CD4-positive, CD25-positive, alpha-beta regulatory T cell (primary cell): ENCODE results near the gene BIRC5. TPM values are rescaled to one million over a fixed set of nuclear protein-coding genes. Genes with fewer than 3 reads are reported as not detected.
A peak's percentile ranks its signal among the peaks of the same experiment; 100 is the strongest.

Experiments
- ATAC-seq, 2 donors: fragments of 150-1000 bp; cut with Tn5 transposase; one replicate each; pipeline ENCODE4 v1.10.0; 2021; ENCODE audit warnings: low read depth in 2 of 2, moderate number of reproducible peaks in 2 of 2, moderate library complexity in 1 of 2
- DNase-seq, 3 donors: peaks; one replicate each; pipeline versions ENCODE4 v3.0.0 to v3.0.0-alpha.2; 2012 to 2022; ENCODE audit warnings: mixed read lengths in 1 of 3
- H3K27ac ChIP-seq: one replicate; pipeline ENCODE4 v1.7.0; 2013; ENCODE audit warnings: mild to moderate bottlenecking, low read length; ENCODE audit not compliant: insufficient read depth, poor library complexity, severe bottlenecking
- H3K27me3 ChIP-seq: one replicate; pipeline ENCODE4 v1.7.0; 2013; ENCODE audit warnings: low read length; ENCODE audit not compliant: control insufficient read depth, insufficient read depth
- H3K36me3 ChIP-seq: one replicate; pipeline ENCODE4 v1.7.0; 2013; ENCODE audit warnings: mild to moderate bottlenecking, low read length, moderate library complexity; ENCODE audit not compliant: control insufficient read depth, insufficient read depth
- H3K4me1 ChIP-seq: 2 replicates; pipeline ENCODE4 v1.7.0; 2013; ENCODE audit warnings: mild to moderate bottlenecking, low read length; ENCODE audit not compliant: insufficient read depth, control insufficient read depth, poor library complexity, severe bottlenecking
- H3K4me3 ChIP-seq: one replicate; pipeline ENCODE4 v1.7.0; 2013; ENCODE audit warnings: low read depth, mild to moderate bottlenecking, low read length, moderate library complexity
- H3K9me3 ChIP-seq, 2 experiments: 1 replicate in 1 of 2; 2 replicates in 1 of 2; pipeline ENCODE4 v1.7.0; 2013; ENCODE audit warnings: low read length in 2 of 2, mild to moderate bottlenecking in 1 of 2, moderate library complexity in 1 of 2; ENCODE audit not compliant: control insufficient read depth in 2 of 2
- H3K27ac Mint-ChIP-seq, 3 donors: one replicate each; pipeline ENCODE4 v1.8.0; 2020 to 2022; ENCODE audit warnings: mild to moderate bottlenecking in 3 of 3, mixed read lengths in 3 of 3, moderate library complexity in 2 of 3
- H3K27me3 Mint-ChIP-seq: one replicate; pipeline ENCODE4 v1.8.0; 2022; ENCODE audit warnings: mild to moderate bottlenecking, mixed read lengths
- H3K36me3 Mint-ChIP-seq: one replicate; pipeline ENCODE4 v1.8.0; 2020; ENCODE audit warnings: mixed read lengths
- H3K4me1 Mint-ChIP-seq, 4 donors: one replicate each; pipeline ENCODE4 v1.8.0; 2020 to 2022; ENCODE audit warnings: mixed read lengths in 4 of 4, mild to moderate bottlenecking in 1 of 4
- H3K4me3 Mint-ChIP-seq, 4 donors: one replicate each; pipeline ENCODE4 v1.8.0; 2020 to 2022; ENCODE audit warnings: mild to moderate bottlenecking in 4 of 4, mixed read lengths in 4 of 4, moderate library complexity in 3 of 4
- H3K9me3 Mint-ChIP-seq, 7 donors: one replicate each; pipeline ENCODE4 v1.8.0; 2020 to 2022; ENCODE audit warnings: mixed read lengths in 7 of 7, mild to moderate bottlenecking in 3 of 7, moderate library complexity in 2 of 7
- polyA plus RNA-seq, 4 donors: library from polyadenylated mRNA; unstranded; fragments of 300-500 nt; fragmentation: Illumina TruSeq; gene quantifications; one replicate each; pipeline ENCODE4 v1.2.3, GENCODE V29; 2021
- total RNA-seq: library from RNA; stranded (reverse); gene quantifications from one replicate; pipeline ENCODE4 v1.2.3, GENCODE V29; 2022

Gene BIRC5
- total and polyA plus RNA-seq, 5 donors from 2014 or later = 2.7 to 11.5 (median 6.6) TPM

- no peak for DNase-seq
- H3K27ac Mint-ChIP-seq = peak overlapping the region in 2 of 3 donors; percentile 49 to 81
- no peaks in the 10 kb centered on the region for H3K36me3 Mint-ChIP-seq
- peaks cover 5% of the 10 kb centered on the region for H3K27me3 Mint-ChIP-seq
- peaks cover 11 to 83% (median 40%) of the 10 kb centered on the region in 4 donors for H3K4me1 Mint-ChIP-seq
- H3K9me3 Mint-ChIP-seq = peaks cover 0 to 1% (median 0%) of the 10 kb centered on the region in 7 donors
- H3K9me3 ChIP-seq = no peaks in the 10 kb centered on the region
- no peaks in the 10 kb centered on the region for H3K27me3 ChIP-seq
- no peaks in the 10 kb centered on the region for H3K36me3 ChIP-seq
- H3K4me3 Mint-ChIP-seq = peak overlapping the region; percentile 74 to 90 (median 78)
- no peak overlapping the region for H3K4me3 ChIP-seq
- ATAC-seq = no peak
- no peak overlapping the region for H3K27ac ChIP-seq
- H3K4me1 ChIP-seq = peaks cover 75% of the 10 kb centered on the region
These were observed 41.1 kb downstream of the BIRC5 start for GRCh38 chr17:78255029-78255656.

GRCh38 chr17:78255953-78256706 lies 42.1 kb downstream of the BIRC5 start:
- DNase-seq (no peak), ATAC-seq (no peak)
- Histone ChIP-seq H3K9me3 (no peaks in the 10 kb centered on the region), H3K36me3 (no peaks in the 10 kb centered on the region), H3K27ac (no peak overlapping the region), H3K4me3 (no peak overlapping the region), H3K27me3 (no peaks in the 10 kb centered on the region), H3K4me1 (peaks cover 73% of the 10 kb centered on the region)
- H3K27ac Mint-ChIP-seq = peak overlapping the region; percentile 78 to 94 (median 81)
- peaks cover 0 to 1% (median 0%) of the 10 kb centered on the region in 7 donors for H3K9me3 Mint-ChIP-seq
- no peaks in the 10 kb centered on the region for H3K36me3 Mint-ChIP-seq
- peaks cover 5% of the 10 kb centered on the region for H3K27me3 Mint-ChIP-seq
- peaks cover 12 to 81% (median 41%) of the 10 kb centered on the region in 4 donors for H3K4me1 Mint-ChIP-seq
- peak overlapping the region in 3 of 4 donors; percentile 71 to 90 (median 74) for H3K4me3 Mint-ChIP-seq

GRCh38 chr17:78256707-78257591 lies 42.9 kb downstream of the BIRC5 start:
- peaks cover 5% of the 10 kb centered on the region for H3K27me3 Mint-ChIP-seq
- H3K4me1 Mint-ChIP-seq = peaks cover 12 to 80% (median 36%) of the 10 kb centered on the region in 4 donors
- H3K36me3 Mint-ChIP-seq = no peaks in the 10 kb centered on the region
- peak overlapping the region in 3 of 4 donors; percentile 71 to 89 (median 83) for H3K4me3 Mint-ChIP-seq
- H3K27ac Mint-ChIP-seq = peak overlapping the region; percentile 88 to 94 (median 91)
- peaks cover 69% of the 10 kb centered on the region for H3K4me1 ChIP-seq
- H3K4me3 ChIP-seq = no peak overlapping the region
- H3K27ac ChIP-seq = no peak overlapping the region
- no peaks in the 10 kb centered on the region for H3K9me3 ChIP-seq
- H3K27me3 ChIP-seq = no peaks in the 10 kb centered on the region
- ATAC-seq (no peak), DNase-seq (no peak)
- no peaks in the 10 kb centered on the region for H3K36me3 ChIP-seq
- H3K9me3 Mint-ChIP-seq = peaks cover 0 to 1% (median 0%) of the 10 kb centered on the region in 7 donors

GRCh38 chr17:78257810-78258322 lies 43.8 kb downstream of the BIRC5 start:
- DNase-seq (peak in 1 of 3 donors; percentile 26), ATAC-seq (peak in 1 of 2 donors; percentile 7)
- H3K27ac ChIP-seq = peak overlapping the region; percentile 72
- H3K27me3 Mint-ChIP-seq = peaks cover 5% of the 10 kb centered on the region
- no peaks in the 10 kb centered on the region for H3K9me3 Mint-ChIP-seq
- no peaks in the 10 kb centered on the region for H3K27me3 ChIP-seq
- peaks cover 69% of the 10 kb centered on the region for H3K4me1 ChIP-seq
- H3K36me3 Mint-ChIP-seq = no peaks in the 10 kb centered on the region
- no peaks in the 10 kb centered on the region for H3K36me3 ChIP-seq
- H3K4me3 ChIP-seq = no peak overlapping the region
- H3K4me3 Mint-ChIP-seq = peak overlapping the region; percentile 79 to 89 (median 86)
- no peaks in the 10 kb centered on the region for H3K9me3 ChIP-seq
- peak overlapping the region; percentile 88 to 94 (median 91) for H3K27ac Mint-ChIP-seq
- peaks cover 16 to 80% (median 29%) of the 10 kb centered on the region in 4 donors for H3K4me1 Mint-ChIP-seq

- peak; percentile 40 to 89 (median 75) for DNase-seq
- peak overlapping the region; percentile 21 for H3K4me3 ChIP-seq
- Mint-ChIP-seq H3K27me3 (no peaks in the 10 kb centered on the region), H3K27ac (peak overlapping the region; percentile 91 to 95 (median 93)), H3K36me3 (no peaks in the 10 kb centered on the region), H3K4me3 (peak overlapping the region; percentile 83 to 90 (median 88)), H3K9me3 (no peaks in the 10 kb centered on the region), H3K4me1 (peaks cover 16 to 80% (median 25%) of the 10 kb centered on the region in 4 donors)
- no peaks in the 10 kb centered on the region for H3K36me3 ChIP-seq
- peak overlapping the region; percentile 72 for H3K27ac ChIP-seq
- no peaks in the 10 kb centered on the region for H3K9me3 ChIP-seq
- H3K4me1 ChIP-seq = peaks cover 69% of the 10 kb centered on the region
- ATAC-seq = peak; percentile 75 to 79
- H3K27me3 ChIP-seq = no peaks in the 10 kb centered on the region
These were observed 44.5 kb downstream of the BIRC5 start for GRCh38 chr17:78258323-78259191.

GRCh38 chr17:78259192-78259554 lies 45.1 kb downstream of the BIRC5 start:
- DNase-seq (no peak), ATAC-seq (no peak)
- Histone ChIP-seq H3K4me1 (peaks cover 67% of the 10 kb centered on the region), H3K36me3 (no peaks in the 10 kb centered on the region), H3K4me3 (peak overlapping the region; percentile 21), H3K27ac (peak overlapping the region; percentile 72), H3K9me3 (no peaks in the 10 kb centered on the region), H3K27me3 (no peaks in the 10 kb centered on the region)
- Mint-ChIP-seq H3K4me3 (peak overlapping the region; percentile 66 to 90 (median 81)), H3K36me3 (no peaks in the 10 kb centered on the region), H3K4me1 (peaks cover 16 to 82% (median 26%) of the 10 kb centered on the region in 4 donors), H3K27me3 (no peaks in the 10 kb centered on the region), H3K27ac (peak overlapping the region; percentile 87 to 95 (median 93)), H3K9me3 (no peaks in the 10 kb centered on the region)
